ENCODE results near the gene ZNF35.

GRCh38 chr3:44624749-44625480, 23.6 kb upstream of the ZNF35 start, which contains the start of gene ZNF197:
- TF ChIP-seq POLR2A (IDR thresholded peaks at IDR 0.05; ENCODE audit: borderline replicate concordance, extremely low read depth, insufficient read depth, insufficient read length) (peak; percentile 78), CTCF (IDR thresholded peaks at IDR 0.05 in 2 of 3, conservative IDR thresholded peaks at IDR 0.05 in 1 of 3; ENCODE audit: borderline replicate concordance in 1 of 3, insufficient read depth in 1 of 3, low read depth in 2 of 3, low read length in 2 of 3) (no peak), JUND (IDR thresholded peaks at IDR 0.05) (no peak; the same call in 1 of the 2 replicates), MAX (IDR thresholded peaks at IDR 0.05) (peak; percentile 83), YY1 (IDR thresholded peaks at IDR 0.05; ENCODE audit: extremely low read depth, insufficient replicate concordance, low read depth, low read length) (peak; percentile 91), EZH2 (IDR thresholded peaks at IDR 0.05) (no peak)
